Adrenal gland (tissue), 12 donors: ENCODE data around the gene TRDN. TPM values are rescaled to one million over a fixed set of nuclear protein-coding genes. Genes with fewer than 3 reads are reported as not detected.

Experiments
- DNase-seq, 7 donors: peaks; one replicate each; pipeline ENCODE4 v3.0.0-alpha.2; 2019 to 2020
- H3K27ac ChIP-seq, 5 donors: fragments of 200-600 bp; sonication (generic) in 4 of 5; 1 replicate in 3 of 5; 2 replicates in 2 of 5; pipeline versions ENCODE4 v1.5.1 to v1.8.0; 2016 to 2020; ENCODE audit warnings: mild to moderate bottlenecking in 1 of 5
- H3K27me3 ChIP-seq: fragments of 200-600 bp; 2 replicates; pipeline ENCODE4 v1.8.0; 2021
- H3K36me3 ChIP-seq, 2 donors: fragments of 200-600 bp; replicated peaks in 1 of 2; 1 replicate in 1 of 2; 2 replicates in 1 of 2; pipeline versions ENCODE4 v1.5.1 to v1.8.0; 2018 to 2022
- H3K4me1 ChIP-seq, 2 donors: fragments of 200-600 bp; replicated peaks in 1 of 2; 1 replicate in 1 of 2; 2 replicates in 1 of 2; pipeline versions ENCODE4 v1.5.1 to v1.8.0; 2018 to 2021
- H3K4me3 ChIP-seq, 4 donors: fragments of 200-600 bp; sonication (generic) in 3 of 4; one replicate each; pipeline ENCODE4 v1.5.1; 2016 to 2018
- H3K9me3 ChIP-seq, 3 donors: fragments of 200-600 bp; sonication (generic) in 1 of 3; replicated peaks in 1 of 3; 1 replicate in 2 of 3; 2 replicates in 1 of 3; pipeline versions ENCODE4 v1.5.1 to v1.8.0; 2016 to 2021
- CTCF ChIP-seq, 6 experiments: fragments of 450-650 bp in 4 of 6; fragments of 200-600 bp in 2 of 6; sonication (generic) in 1 of 6; IDR thresholded peaks; 1 replicate in 5 of 6; 2 replicates in 1 of 6; pipeline versions ENCODE4 v1.5.1 to v1.8.0; 2016 to 2021; ENCODE audit warnings: antibody characterized with exemption in 6 of 6, mild to moderate bottlenecking in 2 of 6, moderate library complexity in 1 of 6
- POLR2A ChIP-seq, 2 donors: fragments of 450-650 bp; IDR thresholded peaks; one replicate each; pipeline ENCODE4 v1.6.1; 2017; ENCODE audit warnings: antibody characterized with exemption in 2 of 2, mild to moderate bottlenecking in 2 of 2, moderate library complexity in 1 of 2
- WGBS, 4 donors: extraction: QIAGEN DNeasy Blood & Tissue Kit in 2 of 4; methylation state at CpG; one replicate each; pipeline versions ENCODE4 v1.1.5 to v1.1.7; 2013 to 2017; 5-methylcytosine and 5-hydroxymethylcytosine counted together
- intact Hi-C, 2 donors: fragments of 100-400 bp; cut with DNase I; formaldehyde crosslinking; loops; one replicate each; pipeline versions ENCODE4 v1.14.1 to v1.15.0; 2022 to 2023
- polyA plus RNA-seq, 3 donors: library from polyadenylated mRNA; stranded (reverse); fragments of 200-250 nt in 2 of 3; fragments of 350-450 nt in 1 of 3; fragmentation: Illumina TruSeq in 1 of 3; extraction: RNeasy Lipid Tissue Mini Kit (QIAGEN cat#74804) in 1 of 3; gene quantifications; one replicate each; pipeline ENCODE4 v1.2.3, GENCODE V29; 2013 to 2014
- total RNA-seq, 9 donors: library from RNA; depleted of rRNA in 4 of 9; stranded (reverse); fragments of >200 nt in 4 of 9; fragments of 120-200 nt in 1 of 9; fragmentation: NEBNext Ultra II Directional in 1 of 9; extraction: Animal tissue kit (Norgen Biotek cat#: 25700) in 1 of 9; gene quantifications; one replicate each; pipeline versions ENCODE4 v1.1.0 to v1.2.4, GENCODE V29; 2013 to 2023
- donor health status: healthy with polysubstance abuse.
- donor health status: Bipolar disorder and iron deficiency.
- donor health status: DM: yes; HTN: yes; CAD: no.
- donor health status: DM: no; HTN: no; CAD: no.
- donor health status: DM: no; HTN: no; CAD: no.
- donor health status: DM: yes; HTN: yes; CAD: no.

Gene TRDN
- total and polyA plus RNA-seq, 12 donors: 0.06 to 3.5 (median 0.54) TPM; not detected in 2

- intact Hi-C loops: no loop called here
- Histone ChIP-seq H3K36me3 (no peaks in the 10 kb centered on the region), H3K27me3 (peaks cover 3% of the 10 kb centered on the region), H3K4me1 (no peaks in the 10 kb centered on the region), H3K4me3 (no peak overlapping the region), H3K27ac (no peak overlapping the region), H3K9me3 (peaks cover 0 to 4% (median 0%) of the 10 kb centered on the region in 3 donors)
- WGBS, 4 donors: 71 to 81% (median 76%) methylated on average over 2 of the region's 2 CpGs
- no peak for DNase-seq
- TF ChIP-seq POLR2A (IDR thresholded peaks at IDR 0.05): no peak
- no peak for TF ChIP-seq CTCF (IDR thresholded peaks at IDR 0.05)
Measured at GRCh38 chr6:123332070-123332469, 304.7 kb downstream of the TRDN start.

GRCh38 chr6:123329337-123329736 lies 307.4 kb downstream of the TRDN start:
- Histone ChIP-seq H3K27ac (no peak overlapping the region), H3K9me3 (peaks cover 0 to 4% (median 0%) of the 10 kb centered on the region in 3 donors), H3K4me1 (no peaks in the 10 kb centered on the region), H3K36me3 (no peaks in the 10 kb centered on the region), H3K27me3 (peaks cover 3% of the 10 kb centered on the region), H3K4me3 (no peak overlapping the region)
- DNase-seq: no peak
- intact Hi-C loops: no loop called here
- TF ChIP-seq CTCF (IDR thresholded peaks at IDR 0.05): no peak
- no peak for TF ChIP-seq POLR2A (IDR thresholded peaks at IDR 0.05)

- no peak overlapping the region for H3K27ac ChIP-seq
- 68 to 77% (median 71%) methylated on average over 3 of the region's 3 CpGs for WGBS, 4 donors
- H3K9me3 ChIP-seq: peaks cover 0 to 4% (median 0%) of the 10 kb centered on the region in 3 donors
- H3K27me3 ChIP-seq: no peaks in the 10 kb centered on the region
- no peak for DNase-seq
- H3K36me3 ChIP-seq: no peaks in the 10 kb centered on the region
- no peak overlapping the region for H3K4me3 ChIP-seq
- TF ChIP-seq POLR2A (IDR thresholded peaks at IDR 0.05) (no peak), CTCF (IDR thresholded peaks at IDR 0.05) (no peak)
- intact Hi-C loops: no loop called here
- H3K4me1 ChIP-seq: no peaks in the 10 kb centered on the region
Measured at GRCh38 chr6:123323452-123324329, 313.1 kb downstream of the TRDN start.

GRCh38 chr6:123321020-123321419 lies 315.7 kb downstream of the TRDN start:
- no peak overlapping the region for H3K4me3 ChIP-seq
- intact Hi-C loops: no loop called here
- H3K27ac ChIP-seq: no peak overlapping the region
- no peaks in the 10 kb centered on the region for H3K9me3 ChIP-seq
- WGBS, 4 donors: 58 to 74% (median 62%) methylated on average over 7 of the region's 7 CpGs
- TF ChIP-seq CTCF (IDR thresholded peaks at IDR 0.05) (no peak), POLR2A (IDR thresholded peaks at IDR 0.05) (no peak)
- H3K27me3 ChIP-seq: no peaks in the 10 kb centered on the region
- no peak for DNase-seq
- no peaks in the 10 kb centered on the region for H3K4me1 ChIP-seq
- H3K36me3 ChIP-seq: no peaks in the 10 kb centered on the region
